Neural cell (in vitro differentiated cells): Measurements from ENCODE around the gene TADA3. TPM values are rescaled to one million over a fixed set of nuclear protein-coding genes. Genes with fewer than 3 reads are reported as not detected.

ENCODE experiments used
- H2AFZ ChIP-seq: fragments of 200-600, 300-800 bp; sonication (generic), shearing (Covaris generic); 2 replicates; pipeline ENCODE4 v1.6.0; 2014; ENCODE audit warnings: low read depth, mild to moderate bottlenecking, antibody characterized with exemption, low read length, moderate library complexity
- H3F3A ChIP-seq: fragments of 200-600 bp; shearing (Covaris generic); 2 replicates; pipeline ENCODE4 v1.6.1; 2016; ENCODE audit warnings: mild to moderate bottlenecking, moderate library complexity, mixed read lengths, antibody characterized with exemption, low read length; ENCODE audit not compliant: insufficient read depth, poor library complexity, severe bottlenecking
- H3K27ac ChIP-seq: fragments of 200-600, 300-800 bp; sonication (generic), shearing (Covaris generic); 2 replicates; pipeline ENCODE4 v1.5.1; 2014; ENCODE audit warnings: mild to moderate bottlenecking, low read length, moderate library complexity
- H3K27me3 ChIP-seq: fragments of 300-800, 200-600 bp; sonication (generic), shearing (Covaris generic); 2 replicates; pipeline ENCODE4 v1.6.0; 2014; ENCODE audit warnings: mild to moderate bottlenecking, low read depth, low read length, moderate library complexity; ENCODE audit not compliant: insufficient read depth
- H3K36me3 ChIP-seq: fragments of 300-800, 200-600 bp; sonication (generic), shearing (Covaris generic); 2 replicates; pipeline ENCODE4 v1.5.1; 2014; ENCODE audit warnings: mild to moderate bottlenecking, antibody characterized with exemption, low read length, moderate library complexity; ENCODE audit not compliant: insufficient read depth
- H3K4me2 ChIP-seq: fragments of 300-800, 200-600 bp; sonication (generic), shearing (Covaris generic); 2 replicates; pipeline ENCODE4 v1.6.0; 2014; ENCODE audit warnings: mild to moderate bottlenecking, low read length
- H3K4me3 ChIP-seq: fragments of 300-800, 200-600 bp; sonication (generic), shearing (Covaris generic); 2 replicates; pipeline ENCODE4 v1.5.1; 2014; ENCODE audit warnings: mild to moderate bottlenecking, low read length, moderate library complexity
- H3K79me2 ChIP-seq: fragments of 200-600 bp; shearing (Covaris generic); replicated peaks from 2 replicates; pipeline ENCODE4 v1.6.0; 2014; ENCODE audit warnings: mild to moderate bottlenecking, low read length, moderate library complexity; ENCODE audit not compliant: insufficient read depth
- H3K9ac ChIP-seq: fragments of 300-800, 200-600 bp; sonication (generic), shearing (Covaris generic); 2 replicates; pipeline ENCODE4 v1.6.1; 2016; ENCODE audit warnings: mild to moderate bottlenecking, low read length, mixed read lengths
- H3K9me2 ChIP-seq: fragments of 200-600 bp; shearing (Covaris generic); 2 replicates; pipeline ENCODE4 v1.6.1; 2016; ENCODE audit warnings: mild to moderate bottlenecking, low read length, mixed read lengths; ENCODE audit not compliant: insufficient read depth
- H3K9me3 ChIP-seq: fragments of 200-600, 300-800 bp; sonication (generic), shearing (Covaris generic); 2 replicates; pipeline ENCODE4 v1.6.1; 2016; ENCODE audit warnings: mild to moderate bottlenecking, mixed run types, low read length, moderate library complexity, mixed read lengths
- H4K20me1 ChIP-seq: fragments of 200-600 bp; shearing (Covaris generic); 2 replicates; pipeline ENCODE4 v1.6.1; 2016; ENCODE audit warnings: mild to moderate bottlenecking, mixed run types; ENCODE audit not compliant: insufficient read depth
- EP300 ChIP-seq: fragments of 450-650 bp; conservative IDR thresholded peaks from 2 replicates; pipeline ENCODE4 v1.6.1; 2014; ENCODE audit warnings: antibody characterized with exemption, mild to moderate bottlenecking, moderate library complexity; ENCODE audit not compliant: poor library complexity, severe bottlenecking
- EZH2 ChIP-seq: fragments of 200-600, 300-800 bp; shearing (Covaris generic), sonication (generic); IDR thresholded peaks from 2 replicates; pipeline ENCODE4 v1.6.1; 2014; ENCODE audit warnings: antibody characterized with exemption, low read length, borderline replicate concordance, mild to moderate bottlenecking; ENCODE audit not compliant: insufficient read depth, poor library complexity, severe bottlenecking
- MXI1 ChIP-seq: fragments of 450-650 bp; conservative IDR thresholded peaks from 2 replicates; pipeline ENCODE4 v1.6.1; 2014; ENCODE audit warnings: antibody characterized with exemption, mild to moderate bottlenecking; ENCODE audit not compliant: poor library complexity, severe bottlenecking
- POLR2AphosphoS5 ChIP-seq: IDR thresholded peaks from 2 replicates; pipeline ENCODE4 v1.6.1; 2012
- RAD21 ChIP-seq: fragments of 450-650 bp; conservative IDR thresholded peaks from 2 replicates; pipeline ENCODE4 v1.6.1; 2014; ENCODE audit warnings: antibody characterized with exemption, mild to moderate bottlenecking, moderate library complexity
- SMC3 ChIP-seq: fragments of 450-650 bp; conservative IDR thresholded peaks from 2 replicates; pipeline ENCODE4 v1.6.1; 2014; ENCODE audit warnings: antibody characterized with exemption, mild to moderate bottlenecking, moderate library complexity; ENCODE audit not compliant: poor library complexity
- TAF1 ChIP-seq: IDR thresholded peaks from 2 replicates; pipeline ENCODE4 v1.6.1; 2012; ENCODE audit warnings: low read depth
- polyA plus RNA-seq: library from polyadenylated mRNA; depleted of rRNA; stranded (reverse); fragments of >200 nt; gene quantifications from 2 replicates; pipeline ENCODE4 v1.2.3, GENCODE V29; 2014
- TF ChIP-seq, protein P1 (sequence below): IDR thresholded peaks from 2 replicates; pipeline ENCODE4 v1.6.1; 2012; ENCODE audit warnings: borderline replicate concordance
- TF ChIP-seq, protein P2 (sequence below): fragments of 450-650 bp; IDR thresholded peaks from 2 replicates; pipeline ENCODE4 v1.5.1; 2014; ENCODE audit warnings: antibody characterized with exemption, mild to moderate bottlenecking, moderate library complexity; ENCODE audit not compliant: poor library complexity, severe bottlenecking

TADA3 gene
- polyA plus RNA-seq, 1 donor from 2014 or later = 55.4 TPM

DNA sequence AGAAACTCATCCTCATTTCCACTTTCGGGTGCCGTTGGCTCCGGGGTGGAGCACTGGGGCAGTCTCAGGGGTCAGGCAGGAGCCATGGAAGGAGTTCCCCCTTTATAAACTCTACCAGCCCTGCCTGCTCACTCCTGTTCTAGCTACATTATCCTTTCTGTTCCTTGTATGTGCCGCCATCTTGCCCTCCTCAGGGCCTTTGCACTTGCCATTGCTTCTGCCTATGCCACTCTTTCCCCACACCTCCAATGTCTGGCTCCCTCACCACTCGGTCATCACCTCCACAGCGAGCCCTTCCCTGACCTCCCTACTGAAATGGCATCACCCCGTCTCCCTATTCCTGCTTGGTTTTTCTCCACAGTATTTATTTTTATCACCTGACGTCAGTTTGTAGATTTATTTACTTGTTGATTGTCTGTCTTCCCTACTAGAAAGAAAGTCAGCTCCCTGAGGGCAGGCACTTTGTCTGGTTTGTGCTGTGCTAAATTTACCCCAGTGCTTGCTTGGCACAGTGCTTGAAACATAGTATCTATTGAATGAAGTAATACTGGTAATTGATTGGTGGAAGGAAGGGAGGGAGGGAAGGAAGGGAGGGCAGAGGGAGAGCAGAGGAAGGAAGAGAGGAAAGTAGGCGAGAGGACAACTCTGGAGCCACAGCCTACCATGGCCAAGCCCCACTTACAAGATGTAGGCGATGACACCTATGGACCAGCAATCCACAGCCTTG is 31.3 kb downstream of the TADA3 start:
- Histone ChIP-seq H3K9me2 (no peaks in the 10 kb centered on the region), H4K20me1 (no peaks in the 10 kb centered on the region), H3K79me2 (no peaks in the 10 kb centered on the region), H3K9me3 (no peaks in the 10 kb centered on the region), H3K4me2 (no peak overlapping the region), H3K27me3 (no peaks in the 10 kb centered on the region), H3K4me3 (no peak overlapping the region), H3K36me3 (no peaks in the 10 kb centered on the region), H3K27ac (no peak overlapping the region), H3K9ac (no peak overlapping the region), H2AFZ (no peak overlapping the region), H3F3A (no peaks in the 10 kb centered on the region)
- TF ChIP-seq, protein P1, sequence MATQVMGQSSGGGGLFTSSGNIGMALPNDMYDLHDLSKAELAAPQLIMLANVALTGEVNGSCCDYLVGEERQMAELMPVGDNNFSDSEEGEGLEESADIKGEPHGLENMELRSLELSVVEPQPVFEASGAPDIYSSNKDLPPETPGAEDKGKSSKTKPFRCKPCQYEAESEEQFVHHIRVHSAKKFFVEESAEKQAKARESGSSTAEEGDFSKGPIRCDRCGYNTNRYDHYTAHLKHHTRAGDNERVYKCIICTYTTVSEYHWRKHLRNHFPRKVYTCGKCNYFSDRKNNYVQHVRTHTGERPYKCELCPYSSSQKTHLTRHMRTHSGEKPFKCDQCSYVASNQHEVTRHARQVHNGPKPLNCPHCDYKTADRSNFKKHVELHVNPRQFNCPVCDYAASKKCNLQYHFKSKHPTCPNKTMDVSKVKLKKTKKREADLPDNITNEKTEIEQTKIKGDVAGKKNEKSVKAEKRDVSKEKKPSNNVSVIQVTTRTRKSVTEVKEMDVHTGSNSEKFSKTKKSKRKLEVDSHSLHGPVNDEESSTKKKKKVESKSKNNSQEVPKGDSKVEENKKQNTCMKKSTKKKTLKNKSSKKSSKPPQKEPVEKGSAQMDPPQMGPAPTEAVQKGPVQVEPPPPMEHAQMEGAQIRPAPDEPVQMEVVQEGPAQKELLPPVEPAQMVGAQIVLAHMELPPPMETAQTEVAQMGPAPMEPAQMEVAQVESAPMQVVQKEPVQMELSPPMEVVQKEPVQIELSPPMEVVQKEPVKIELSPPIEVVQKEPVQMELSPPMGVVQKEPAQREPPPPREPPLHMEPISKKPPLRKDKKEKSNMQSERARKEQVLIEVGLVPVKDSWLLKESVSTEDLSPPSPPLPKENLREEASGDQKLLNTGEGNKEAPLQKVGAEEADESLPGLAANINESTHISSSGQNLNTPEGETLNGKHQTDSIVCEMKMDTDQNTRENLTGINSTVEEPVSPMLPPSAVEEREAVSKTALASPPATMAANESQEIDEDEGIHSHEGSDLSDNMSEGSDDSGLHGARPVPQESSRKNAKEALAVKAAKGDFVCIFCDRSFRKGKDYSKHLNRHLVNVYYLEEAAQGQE = no peak
- no peak for TF ChIP-seq RAD21
- TF ChIP-seq EP300 = no peak
- no peak for TF ChIP-seq POLR2AphosphoS5
- no peak for TF ChIP-seq MXI1
- TF ChIP-seq, protein P2, sequence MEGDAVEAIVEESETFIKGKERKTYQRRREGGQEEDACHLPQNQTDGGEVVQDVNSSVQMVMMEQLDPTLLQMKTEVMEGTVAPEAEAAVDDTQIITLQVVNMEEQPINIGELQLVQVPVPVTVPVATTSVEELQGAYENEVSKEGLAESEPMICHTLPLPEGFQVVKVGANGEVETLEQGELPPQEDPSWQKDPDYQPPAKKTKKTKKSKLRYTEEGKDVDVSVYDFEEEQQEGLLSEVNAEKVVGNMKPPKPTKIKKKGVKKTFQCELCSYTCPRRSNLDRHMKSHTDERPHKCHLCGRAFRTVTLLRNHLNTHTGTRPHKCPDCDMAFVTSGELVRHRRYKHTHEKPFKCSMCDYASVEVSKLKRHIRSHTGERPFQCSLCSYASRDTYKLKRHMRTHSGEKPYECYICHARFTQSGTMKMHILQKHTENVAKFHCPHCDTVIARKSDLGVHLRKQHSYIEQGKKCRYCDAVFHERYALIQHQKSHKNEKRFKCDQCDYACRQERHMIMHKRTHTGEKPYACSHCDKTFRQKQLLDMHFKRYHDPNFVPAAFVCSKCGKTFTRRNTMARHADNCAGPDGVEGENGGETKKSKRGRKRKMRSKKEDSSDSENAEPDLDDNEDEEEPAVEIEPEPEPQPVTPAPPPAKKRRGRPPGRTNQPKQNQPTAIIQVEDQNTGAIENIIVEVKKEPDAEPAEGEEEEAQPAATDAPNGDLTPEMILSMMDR = no peak
- no peak for TF ChIP-seq SMC3
- TF ChIP-seq EZH2 = no peak
- no peak for TF ChIP-seq TAF1

DNA sequence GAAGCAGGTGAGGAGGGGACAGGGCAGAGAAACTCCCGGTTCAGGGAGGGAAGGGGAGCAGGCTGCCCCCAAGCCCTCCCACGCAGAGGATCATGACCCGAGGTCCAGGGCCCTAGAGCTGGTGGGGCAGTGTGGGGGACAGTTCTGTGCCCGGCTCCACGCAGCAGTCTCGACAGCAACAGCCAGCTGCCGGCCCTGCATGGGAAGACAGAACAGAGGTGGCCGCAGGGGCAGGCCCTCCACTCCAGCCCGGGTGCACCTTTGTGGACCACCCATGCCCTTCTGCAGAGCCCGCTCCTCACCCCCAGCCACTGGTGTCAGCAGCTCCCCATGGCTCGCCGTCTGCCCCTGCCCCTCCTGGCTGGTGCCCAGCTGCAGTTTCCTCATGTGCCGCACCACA is 34.8 kb downstream of the TADA3 start:
- no peak overlapping the region for H3K4me3 ChIP-seq
- H2AFZ ChIP-seq = no peak overlapping the region
- no peaks in the 10 kb centered on the region for H3K9me3 ChIP-seq
- H3K4me2 ChIP-seq = no peak overlapping the region
- no peak overlapping the region for H3K27ac ChIP-seq
- no peaks in the 10 kb centered on the region for H4K20me1 ChIP-seq
- H3K9ac ChIP-seq = no peak overlapping the region
- no peaks in the 10 kb centered on the region for H3F3A ChIP-seq
- no peaks in the 10 kb centered on the region for H3K79me2 ChIP-seq
- no peaks in the 10 kb centered on the region for H3K27me3 ChIP-seq
- no peaks in the 10 kb centered on the region for H3K36me3 ChIP-seq
- no peak for TF ChIP-seq MXI1
- TF ChIP-seq RAD21 = no peak
- TF ChIP-seq, protein P1 = no peak
- TF ChIP-seq TAF1 = no peak
- no peaks in the 10 kb centered on the region for H3K9me2 ChIP-seq
